Measurements from ENCODE around the gene RAB29.

GRCh38 chr1:205751036-205751651 lies 24.1 kb downstream of the RAB29 start:
- no peak for TF ChIP-seq CTCF (IDR thresholded peaks at IDR 0.05)
- TF ChIP-seq EP300 (IDR thresholded peaks at IDR 0.05), result no peak
- no peak for TF ChIP-seq POLR2AphosphoS5 (IDR thresholded peaks at IDR 0.05)
- TF ChIP-seq POLR2A (IDR thresholded peaks at IDR 0.05), result no peak

Data from gastroesophageal sphincter (tissue), 3 donors.